Stimulated activated CD4-positive, alpha-beta T cell treated with anti-CD3 and anti-CD28 coated beads, Interleukin-2, amount 100 ng/mL, for 4 hours (primary cell): ENCODE data around the gene KRT8.

Source experiments
- DNase-seq: peaks from one replicate; pipeline ENCODE4 v3.0.0-alpha.2; 2020; ENCODE audit warnings: low read depth

Gene KRT8

DNA sequence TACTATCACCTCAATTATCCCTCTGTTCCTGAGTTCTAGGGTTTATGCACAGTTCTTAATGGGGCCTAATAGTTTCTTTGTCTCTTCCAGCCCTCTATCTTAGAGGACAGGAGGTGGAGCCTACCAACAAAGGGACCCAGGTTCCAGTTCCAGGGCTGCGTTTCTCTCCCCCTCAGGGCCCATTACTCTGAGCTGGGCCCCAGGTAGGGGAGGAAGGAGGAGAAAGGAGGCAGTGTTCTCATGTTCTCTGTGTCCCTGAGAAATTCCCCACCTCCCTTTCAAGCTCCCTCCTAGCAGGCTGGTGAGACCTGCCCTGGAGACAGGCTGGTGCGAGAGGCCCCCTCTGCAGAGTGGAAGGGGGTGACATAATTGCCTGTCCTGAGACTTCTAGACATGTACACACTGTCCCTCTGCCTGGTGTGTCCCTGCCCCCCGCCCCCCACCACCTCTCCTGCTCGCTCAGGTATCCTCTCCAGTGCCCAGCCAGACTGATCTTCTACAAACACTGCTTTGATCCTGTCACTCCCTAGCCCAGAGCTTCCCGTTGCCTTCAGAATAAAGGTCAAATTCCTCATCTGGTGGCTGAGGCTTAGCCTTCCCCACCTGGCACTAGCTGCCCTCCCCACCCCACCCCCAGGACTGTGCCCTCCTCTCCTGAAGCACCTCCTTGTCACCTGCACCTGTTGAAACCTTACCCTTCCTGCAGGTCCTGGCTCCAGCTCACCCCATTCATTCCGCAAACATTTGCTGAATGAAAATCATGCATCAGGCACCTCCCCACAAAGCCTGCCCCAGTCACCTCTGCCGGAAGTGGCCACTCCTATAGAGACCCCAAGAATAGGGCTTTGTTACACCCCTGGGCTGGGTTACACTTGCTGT lies 21.1 kb upstream of the KRT8 start:
- DNase-seq = no peak

DNA sequence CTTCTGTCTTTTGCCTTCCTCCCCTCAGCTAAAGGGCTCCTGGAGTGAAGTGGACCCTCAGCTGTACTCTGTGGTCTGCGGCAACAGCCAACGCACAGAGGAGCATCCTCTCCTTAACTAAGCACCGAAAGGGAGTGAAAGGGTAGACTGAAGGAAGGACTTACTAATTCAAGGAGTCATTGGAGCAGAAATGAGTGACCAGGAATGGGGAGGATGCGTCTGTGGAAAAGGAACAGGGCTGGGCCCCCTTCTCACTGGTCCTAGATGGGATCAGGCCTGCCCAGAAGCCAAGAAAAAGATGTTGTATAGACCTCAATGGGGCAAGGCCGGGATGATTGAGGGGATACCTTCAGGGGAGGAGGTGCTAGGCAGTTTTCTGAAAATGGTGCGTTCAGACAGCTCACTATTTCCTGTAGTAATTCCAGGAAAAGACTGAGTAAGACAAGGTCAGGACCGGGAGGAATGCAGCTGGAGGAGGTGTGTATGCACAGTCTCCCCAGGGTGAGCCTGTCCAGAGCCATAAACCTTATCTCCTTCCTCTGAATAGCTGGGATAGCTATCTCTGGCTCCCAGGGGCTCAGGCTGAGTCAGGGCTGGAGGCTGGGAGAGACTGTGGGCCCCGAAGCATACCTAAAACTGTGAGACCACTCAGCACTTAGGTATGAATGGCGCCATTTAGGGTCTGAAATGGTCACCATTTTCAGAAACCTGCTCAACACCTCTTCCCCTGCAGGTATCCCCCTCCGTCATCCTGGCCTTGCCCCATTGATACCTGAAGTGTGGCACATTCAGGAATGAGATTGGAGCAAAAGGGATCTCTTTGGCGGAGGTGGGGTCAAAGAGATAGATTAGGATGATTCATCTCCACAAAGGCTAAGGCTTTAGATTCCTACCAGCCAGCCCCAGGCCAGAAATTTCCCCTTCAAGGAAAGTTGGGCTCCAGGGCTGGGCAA lies 20.2 kb upstream of the KRT8 start:
- DNase-seq = no peak

- DNase-seq = no peak
Measured at GRCh38 chr12:52921488-52922165, 16.8 kb upstream of the KRT8 start.

DNA sequence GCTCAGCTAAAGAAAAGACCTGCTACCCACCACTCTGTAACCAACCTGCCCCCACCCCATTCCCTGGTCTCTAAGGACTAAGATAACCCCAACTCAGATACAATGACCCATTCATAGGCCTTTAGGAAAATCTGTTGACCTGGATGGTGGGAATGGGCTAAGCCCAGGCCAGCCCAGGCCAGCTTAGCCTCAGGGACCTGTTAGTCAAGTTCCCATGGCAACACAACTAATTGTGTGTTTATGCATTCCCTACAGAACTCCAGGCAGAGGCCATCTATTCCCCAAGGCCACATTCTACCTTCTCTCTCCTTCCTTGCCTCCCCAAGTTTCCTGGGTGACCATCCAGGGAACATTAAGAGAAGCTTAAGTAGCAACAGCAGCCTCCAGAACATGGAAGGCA lies 16.1 kb upstream of the KRT8 start:
- DNase-seq = no peak

- no peak for DNase-seq
Measured at GRCh38 chr12:52918784-52919183, 13.9 kb upstream of the KRT8 start.

DNA sequence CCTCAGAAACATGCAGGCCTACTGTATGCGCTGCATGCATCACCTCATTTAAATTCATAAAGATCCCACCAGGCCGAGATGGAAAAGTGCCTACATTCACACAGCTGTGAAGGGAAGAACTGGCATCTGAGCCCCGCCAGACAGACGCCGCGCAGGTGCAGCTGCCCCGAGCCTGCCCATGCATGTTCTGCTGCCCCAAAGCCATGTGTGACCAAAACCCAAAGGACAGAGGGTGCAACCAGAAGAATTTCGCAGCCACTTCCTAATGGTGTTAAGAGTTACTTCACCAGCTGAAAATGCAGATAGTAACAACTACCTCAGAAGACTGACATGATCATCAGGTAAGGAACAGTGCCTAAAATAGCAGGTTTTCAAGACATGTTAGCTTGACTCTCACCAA lies 13.5 kb upstream of the KRT8 start:
- no peak for DNase-seq

DNA sequence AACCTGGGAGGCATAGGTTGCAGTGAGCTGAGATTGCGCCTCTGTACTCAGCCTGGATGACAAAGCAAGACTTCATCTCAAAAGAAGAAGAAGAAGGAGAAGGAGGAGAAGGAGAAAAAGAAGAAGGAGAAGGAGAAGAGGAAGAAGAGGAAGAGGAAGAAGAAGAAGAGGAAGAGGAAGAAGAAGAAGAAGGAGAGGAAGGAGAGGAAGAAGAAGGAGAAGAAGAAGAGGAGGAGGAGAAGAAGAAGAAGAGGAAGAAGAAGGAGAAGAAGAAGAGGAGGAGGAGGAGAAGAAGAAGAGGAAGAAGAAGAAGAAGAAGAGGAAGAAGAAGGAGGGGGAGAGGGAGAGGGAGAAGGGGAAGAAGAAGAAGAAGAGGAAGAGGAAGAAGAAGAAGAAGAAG lies 12.9 kb upstream of the KRT8 start:
- no peak for DNase-seq

GRCh38 chr12:52916216-52916615 lies 11.3 kb upstream of the KRT8 start:
- DNase-seq = no peak

DNA sequence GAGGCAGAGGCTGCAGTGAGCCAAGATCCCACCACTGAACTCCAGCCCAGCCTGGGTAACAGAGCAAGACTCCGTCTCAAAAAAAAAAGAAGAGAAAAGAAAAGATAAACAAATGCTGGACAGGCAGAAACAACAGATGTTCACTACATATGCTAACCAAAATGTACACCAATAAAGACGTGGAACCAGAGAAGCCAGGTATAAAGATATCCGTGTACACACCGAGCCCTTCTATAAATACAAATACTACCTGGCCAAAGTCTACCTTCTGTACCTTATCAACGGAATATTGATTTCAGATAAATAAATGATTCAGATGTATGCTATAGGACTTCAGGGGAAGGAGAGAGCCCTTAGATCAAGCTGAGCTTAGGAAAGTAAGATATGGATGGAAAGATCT lies 10.8 kb upstream of the KRT8 start:
- no peak for DNase-seq

GRCh38 chr12:52914576-52915121 lies 9.8 kb upstream of the KRT8 start:
- DNase-seq = no peak

DNA sequence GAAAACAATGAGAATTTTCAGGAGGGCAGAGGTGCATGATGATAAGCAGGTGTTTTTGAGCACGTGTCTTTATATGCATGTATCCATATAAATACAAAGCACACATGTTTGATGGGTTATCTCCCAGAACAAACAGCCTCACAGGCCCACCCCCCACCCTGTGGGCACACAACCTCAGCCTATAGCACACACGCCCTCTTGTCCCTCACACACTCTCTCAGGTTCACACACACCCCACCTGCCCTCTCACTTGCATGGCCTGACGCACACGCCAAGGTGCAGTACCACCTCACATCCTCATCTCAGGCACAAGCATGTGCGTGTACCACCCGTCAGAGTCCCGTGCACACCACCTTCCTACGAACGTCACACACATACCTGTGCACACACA lies 8.6 kb upstream of the KRT8 start:
- no peak for DNase-seq

GRCh38 chr12:52912711-52913430 lies 8.0 kb upstream of the KRT8 start:
- no peak for DNase-seq

GRCh38 chr12:52910248-52910883 lies 5.5 kb upstream of the KRT8 start:
- no peak for DNase-seq

GRCh38 chr12:52909796-52910195 lies 4.9 kb upstream of the KRT8 start:
- no peak for DNase-seq

DNA sequence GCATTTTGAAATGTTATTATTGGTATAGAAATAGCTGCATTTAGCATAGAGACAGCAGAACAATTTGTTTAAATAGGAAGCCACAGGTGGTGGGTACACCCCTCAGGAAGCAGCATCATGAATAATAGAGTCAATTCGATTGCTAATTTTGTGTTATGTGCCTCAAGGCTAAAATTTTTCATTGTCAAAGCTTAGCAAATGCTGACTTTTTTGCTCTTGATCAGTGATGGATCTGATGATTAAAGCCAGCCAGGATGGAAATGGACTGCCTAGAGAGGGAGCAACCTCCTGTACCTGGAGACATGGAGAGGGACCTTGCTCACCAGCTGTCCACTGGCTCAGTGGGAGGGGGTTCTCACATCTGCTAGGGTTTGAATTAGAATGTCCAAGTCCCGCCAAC lies 4.5 kb upstream of the KRT8 start:
- DNase-seq = no peak

DNA sequence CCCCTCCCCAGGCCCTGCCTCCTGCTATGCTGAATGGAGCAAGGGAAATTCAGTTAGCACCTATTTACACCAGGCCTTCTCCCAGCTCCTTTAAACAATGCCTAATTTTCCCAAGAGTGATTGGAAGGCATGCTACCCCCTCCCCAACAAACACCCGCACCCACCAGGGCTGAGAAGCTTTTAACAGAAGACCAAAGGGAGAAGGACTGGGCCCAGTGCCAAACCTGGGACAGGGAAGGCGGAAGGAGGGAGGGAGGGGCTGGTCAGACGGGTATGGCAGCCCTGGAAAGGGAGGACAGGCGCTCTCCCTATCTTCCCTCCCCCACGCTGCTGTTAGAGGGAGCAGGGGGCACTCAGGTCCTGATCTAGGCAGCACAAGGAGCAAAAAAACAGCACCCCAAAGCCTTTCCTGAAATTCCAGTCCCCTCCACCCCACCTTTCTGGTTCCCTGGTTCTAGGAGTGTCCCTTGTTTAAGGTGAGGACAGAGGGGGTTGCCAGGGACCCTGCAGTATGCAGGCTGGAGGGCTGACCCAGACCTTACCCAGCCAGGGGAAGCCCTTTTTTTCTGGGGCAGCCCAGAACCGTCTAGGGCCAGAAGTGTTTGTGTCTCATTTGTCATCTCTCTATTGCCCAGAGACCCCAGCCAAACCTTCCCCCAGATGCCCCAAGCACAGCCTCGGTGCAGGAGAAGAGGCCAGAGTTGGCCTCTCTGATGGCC lies 2.4 kb upstream of the KRT8 start:
- DNase-seq = no peak

DNA sequence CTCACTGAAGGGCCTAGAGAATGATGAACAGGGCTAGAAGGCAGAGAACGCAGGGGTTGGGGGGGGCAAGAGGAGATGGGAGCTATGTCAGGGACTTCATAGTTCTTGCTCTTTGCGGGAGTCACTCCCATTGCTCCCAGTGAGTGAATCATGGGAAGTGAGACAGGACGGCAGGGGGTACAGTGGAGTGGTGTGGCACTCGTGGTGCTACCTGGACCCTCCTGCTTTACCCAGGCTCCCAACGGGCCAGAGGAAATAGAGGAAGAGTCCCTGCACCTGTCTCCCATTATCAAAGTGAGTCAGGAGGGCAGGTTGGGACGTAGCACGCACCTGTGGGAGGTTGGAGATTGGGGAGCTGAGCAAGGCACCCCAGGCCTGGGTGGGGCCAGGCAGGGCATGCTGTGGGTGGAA lies 1.3 kb upstream of the KRT8 start:
- no peak for DNase-seq

- peak; percentile 23 for DNase-seq
Measured at GRCh38 chr12:52903855-52904508, 894 bp downstream of the KRT8 start.

- no peak for DNase-seq
Measured at GRCh38 chr12:52903285-52903854, 1.5 kb downstream of the KRT8 start.
